ENCODE results near the gene CELSR2.

DNA sequence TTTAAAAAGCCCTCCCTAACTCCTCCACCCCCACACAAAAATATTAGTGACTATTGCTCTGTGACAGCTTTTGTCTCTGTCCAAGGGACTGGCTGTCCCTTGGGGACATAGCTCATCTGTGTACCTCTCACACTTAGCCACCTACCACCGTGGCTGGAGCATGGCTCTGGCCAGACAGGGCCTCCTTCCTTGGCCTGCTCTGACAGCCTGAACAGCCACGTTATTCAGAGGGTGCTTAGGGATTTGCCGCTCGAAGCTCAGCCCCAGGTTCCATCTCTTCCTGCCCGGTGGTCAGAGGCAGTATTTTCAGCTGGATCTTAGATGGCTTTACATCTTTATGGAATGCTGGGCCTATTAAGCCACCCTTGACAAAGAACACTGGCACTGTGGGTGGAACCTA lies 6.1 kb upstream of the CELSR2 start:
- no peak for TF ChIP-seq CTCF (IDR thresholded peaks at IDR 0.05)
- no peak for TF ChIP-seq POLR2A (IDR thresholded peaks at IDR 0.05)
- no peak for TF ChIP-seq EP300 (IDR thresholded peaks at IDR 0.05)
